T-helper 1 cell treated with Interleukin-12 subunit alpha and Interleukin-12 subunit beta and Interleukin-4 antibody, amounts not matched to agents 30 ng/mL and 1 ng/mL, for 36 hours (primary cell): Measurements from ENCODE around the gene CLECL1. TPM values are rescaled to one million over a fixed set of nuclear protein-coding genes. Genes with fewer than 3 reads are reported as not detected.
"Not testable (repeated sequence)": the region's sequence is repeated elsewhere in the genome, so short reads cannot be mapped to it uniquely, and the experiment has no call there.

Experiments
- intact Hi-C: fragments of 100-400 bp; cut with micrococcal nuclease; formaldehyde crosslinking; loops from one replicate; pipeline ENCODE4 v1.15.1; 2024
- total RNA-seq: library from RNA; stranded (reverse); gene quantifications from 2 replicates; pipeline ENCODE4 v1.2.3, GENCODE V29; 2022

The CLECL1 gene
- total RNA-seq, 1 donor from 2014 or later: 7.9 TPM

DNA sequence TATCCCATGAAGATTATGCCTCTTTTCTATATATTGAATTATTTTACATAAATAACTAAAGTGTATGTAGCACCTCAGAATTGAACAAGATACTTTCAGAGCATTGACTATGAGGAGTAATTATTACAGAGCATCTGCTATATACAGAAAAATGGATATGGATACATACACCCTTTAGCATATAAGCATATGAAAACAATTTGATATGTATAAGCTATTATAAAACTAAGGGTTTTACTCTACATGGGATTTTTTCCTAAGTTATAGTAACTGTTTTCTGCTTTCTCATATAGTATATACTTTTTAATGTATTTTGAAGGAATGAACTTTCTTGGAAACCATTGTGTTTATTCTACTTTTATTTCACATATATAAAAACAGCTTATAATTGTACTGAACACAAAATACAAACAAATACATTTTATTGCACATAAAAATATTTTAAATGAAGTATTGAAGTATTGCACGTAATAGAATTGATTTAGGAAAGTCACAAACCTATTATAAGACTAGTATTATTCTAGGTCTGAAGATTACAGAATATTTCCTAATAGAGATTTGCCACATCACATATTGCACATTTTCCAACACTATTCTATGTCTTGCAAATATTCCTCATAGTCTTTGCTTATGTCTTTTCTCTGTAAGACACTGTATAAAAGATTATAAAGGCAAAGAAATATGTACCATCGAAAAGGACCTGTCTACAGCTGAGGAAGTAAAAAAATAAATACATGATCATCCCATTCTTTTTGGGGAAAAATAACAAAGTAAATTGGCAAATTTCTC lies 19.4 kb upstream of the CLECL1 start:
- intact Hi-C loops: no loop called here

DNA sequence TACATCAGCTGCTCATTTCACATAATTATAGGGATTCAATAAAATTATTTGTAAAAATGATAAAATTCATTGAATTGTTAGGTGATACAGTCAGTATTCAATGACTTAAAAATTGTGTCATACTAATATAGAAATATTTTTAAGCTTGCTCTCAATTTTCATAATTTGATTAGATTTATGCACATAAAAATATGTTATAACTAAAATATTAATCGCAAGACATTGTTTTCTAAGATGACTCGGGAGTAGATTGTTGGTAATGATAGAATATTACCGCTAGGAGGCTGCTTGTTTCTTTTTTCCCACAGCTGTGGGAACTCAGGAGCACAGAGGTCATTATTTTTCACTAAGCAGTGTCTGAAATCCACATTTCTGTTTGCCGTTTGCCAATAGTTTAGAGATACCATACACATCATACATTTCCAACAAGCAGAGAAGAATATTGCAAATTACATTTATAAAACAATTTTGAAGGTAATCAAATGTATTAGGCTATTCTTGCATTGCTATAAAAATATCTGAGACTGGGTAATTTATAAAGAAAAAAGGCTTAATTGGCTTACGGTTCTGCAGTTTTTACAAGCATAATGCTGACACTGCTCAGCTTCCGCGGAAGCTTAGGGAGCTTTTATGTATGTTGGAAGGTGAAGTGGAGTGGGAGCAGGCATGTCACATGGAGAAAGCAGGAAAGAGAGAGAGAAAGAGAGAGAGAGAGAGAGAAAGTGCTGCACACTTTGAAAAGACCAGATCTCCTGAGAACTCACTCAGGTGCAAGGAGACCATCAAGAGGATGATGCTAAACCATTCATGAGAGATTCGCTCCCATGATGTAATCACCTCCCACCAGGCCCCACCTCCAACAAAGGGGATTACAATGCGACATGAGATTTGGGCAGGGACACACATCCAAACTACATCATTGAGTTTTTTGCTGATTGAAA lies 18.6 kb upstream of the CLECL1 start:
- intact Hi-C loops: loop anchor here (2.0 kb wide), 2 partner anchors 117 to 811 kb away; partner anchors contain the start of gene CLEC2B

DNA sequence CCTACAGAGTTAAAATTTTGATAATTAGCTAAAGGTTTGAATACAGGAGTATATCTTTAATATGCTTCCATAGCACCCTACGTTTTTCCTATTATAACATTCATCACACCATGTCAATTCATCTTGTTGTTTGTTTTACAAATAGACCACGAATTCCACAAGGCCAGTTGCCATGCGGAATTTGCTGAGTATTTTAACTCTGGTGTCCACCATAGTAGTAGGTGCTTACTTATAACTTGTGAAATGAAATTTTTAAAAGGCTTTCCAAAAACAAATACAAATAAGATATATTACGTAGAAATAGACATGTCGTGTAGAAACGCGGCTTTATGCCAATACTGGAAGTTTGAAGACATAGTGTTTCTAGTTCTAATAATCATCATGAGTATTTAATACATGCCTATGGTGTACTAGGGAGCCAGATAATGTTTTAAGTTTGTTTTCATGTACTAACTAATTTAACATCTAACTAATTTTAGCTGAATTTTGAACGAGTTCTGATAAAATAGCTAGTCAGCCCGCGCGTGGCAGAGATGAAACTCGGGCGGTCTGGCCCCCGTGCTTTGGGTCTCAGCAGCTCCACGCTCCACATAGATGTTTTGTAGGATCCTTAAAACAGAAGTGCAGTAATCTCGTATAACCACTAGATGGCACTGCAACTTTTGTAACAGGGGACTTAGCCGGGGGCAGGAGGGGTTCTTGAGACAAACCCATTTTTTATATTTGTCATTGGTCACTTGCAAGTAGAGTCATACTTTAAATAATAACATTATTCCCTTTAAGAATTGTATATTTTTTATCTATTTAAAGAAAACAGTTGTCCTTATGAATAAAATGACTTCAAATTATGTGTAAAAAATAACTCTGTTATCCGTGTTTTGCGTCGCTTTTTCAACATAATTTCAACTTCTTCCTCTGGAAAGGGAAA lies 17.6 kb upstream of the CLECL1 start:
- intact Hi-C loops: loop anchor here (1.0 to 2.0 kb wide), 6 partner anchors 8 to 812 kb away; partner anchors contain the start of gene CLEC2B

DNA sequence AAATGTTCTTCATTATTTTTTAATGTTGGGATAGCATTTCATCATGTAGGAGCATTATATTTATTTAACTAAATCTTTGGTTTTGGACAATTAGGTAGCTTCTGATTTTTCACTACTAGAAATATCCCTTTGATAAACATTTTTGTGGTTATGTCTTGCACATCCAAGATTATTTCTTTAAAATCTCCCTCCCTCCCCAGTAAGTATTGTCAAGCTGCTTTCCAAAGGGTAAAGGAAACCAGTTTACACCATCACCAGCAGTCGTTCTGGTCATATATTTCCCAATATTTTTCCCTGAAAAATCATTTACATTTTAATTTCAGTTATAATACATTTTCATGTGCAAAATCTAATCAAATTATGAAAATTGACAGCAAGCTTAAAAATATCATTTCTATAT lies 16.7 kb upstream of the CLECL1 start:
- intact Hi-C loops: loop anchor here (1.0 to 10.0 kb wide), 9 partner anchors 7 to 813 kb away; partner anchors contain the start of genes CLEC2B and CLEC9A

DNA sequence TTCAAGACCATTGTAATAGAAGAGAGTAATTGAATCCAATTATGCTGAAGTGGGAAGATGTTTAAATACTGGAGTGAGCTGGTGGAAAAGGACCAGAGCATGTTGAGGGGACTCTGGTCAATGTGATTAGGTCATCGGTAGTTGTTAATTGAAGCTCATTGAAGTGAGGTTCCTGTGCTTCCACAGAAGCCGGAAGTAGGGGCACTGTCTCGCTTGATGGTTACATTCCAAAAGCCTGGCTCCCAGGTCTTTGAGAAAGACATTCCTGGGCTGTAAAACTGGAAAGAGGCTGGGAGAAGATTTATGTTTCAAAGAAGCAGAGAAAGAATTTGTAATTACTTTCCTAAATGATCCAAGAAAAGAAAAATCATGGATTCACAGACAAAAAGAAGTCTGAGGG lies 12.3 kb upstream of the CLECL1 start:
- intact Hi-C loops: loop anchor here (5.0 to 10.0 kb wide), 2 partner anchors 287 to 620 kb away; partner anchors contain the start of gene CLEC9A

DNA sequence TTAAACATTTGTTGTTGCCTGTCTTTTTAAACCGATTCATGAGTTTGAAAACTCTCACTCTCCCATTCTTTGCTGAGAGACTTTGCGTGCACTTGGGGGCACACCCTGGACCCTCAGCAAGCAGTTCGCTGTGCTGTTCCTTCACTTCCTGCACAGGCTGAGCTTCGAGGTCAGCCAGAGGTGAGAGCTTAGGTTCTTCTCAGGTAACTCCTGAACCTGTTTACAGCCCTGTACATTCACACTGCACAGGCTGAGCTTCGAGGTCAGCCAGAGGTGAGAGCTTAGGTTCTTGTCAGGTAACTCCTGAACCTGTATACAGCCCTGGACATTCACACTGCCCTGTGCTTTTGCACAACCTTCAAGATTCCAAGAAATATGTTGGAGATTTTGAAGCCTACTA lies 9.8 kb upstream of the CLECL1 start:
- intact Hi-C loops: loop anchor here (1.0 to 10.0 kb wide), 10 partner anchors 8 to 930 kb away; partner anchors contain the start of genes CLEC2B, CLEC2D, MAGOHB and STYK1

DNA sequence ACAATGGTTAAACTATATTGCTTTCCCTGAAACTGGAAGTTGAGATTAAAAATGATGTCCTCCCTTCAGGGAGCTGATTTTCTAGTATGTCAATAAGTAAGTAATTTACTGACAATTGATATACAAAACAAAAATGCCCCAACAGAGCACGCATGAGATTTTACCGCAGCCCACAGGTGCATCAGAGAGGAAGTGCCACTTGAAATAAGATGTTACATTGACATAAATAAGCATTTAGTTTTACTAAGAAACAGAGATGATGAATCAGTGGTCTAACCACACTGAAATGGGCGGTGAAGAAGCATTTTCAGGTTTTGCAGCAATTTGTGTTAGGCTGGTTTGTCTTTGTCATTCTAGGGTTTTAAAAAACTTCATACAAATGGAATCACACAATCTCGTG lies 8.8 kb upstream of the CLECL1 start:
- intact Hi-C loops: loop anchor here (1.0 to 10.0 kb wide), 11 partner anchors 8 to 931 kb away; partner anchors contain the start of genes CLEC2D, CLECL1, MAGOHB and STYK1

DNA sequence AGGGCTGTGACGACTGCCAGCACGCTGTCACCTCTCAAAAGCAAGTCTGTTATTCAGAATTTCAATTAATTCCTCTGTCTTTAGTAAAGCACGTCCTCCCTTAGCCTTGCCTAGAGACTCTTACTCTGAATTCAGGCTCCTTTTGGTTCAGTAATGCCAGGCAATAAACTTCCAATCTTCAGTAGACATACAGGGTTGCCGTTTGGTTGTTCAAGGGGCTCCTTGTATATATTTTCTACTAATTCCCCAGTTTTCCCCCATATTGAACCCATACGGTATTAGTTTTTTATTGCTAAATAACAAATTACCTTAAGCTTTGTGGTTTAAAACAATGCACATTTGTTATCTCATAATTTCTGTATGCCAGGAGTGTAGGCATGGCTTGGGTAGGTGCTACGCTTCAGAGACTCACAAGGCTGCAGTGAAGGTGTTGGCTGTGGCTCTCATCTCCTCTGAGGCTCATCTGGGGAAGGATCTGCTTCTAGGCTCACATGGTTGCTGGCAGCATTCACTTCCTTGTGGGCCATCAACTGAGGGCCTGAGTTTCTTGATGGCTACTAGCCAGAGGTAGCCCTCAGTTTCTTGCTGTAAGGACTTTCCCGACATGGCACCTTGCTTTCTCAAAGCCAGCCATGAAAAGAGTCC lies 7.3 kb upstream of the CLECL1 start:
- intact Hi-C loops: loop anchor here (5.0 to 10.0 kb wide), 4 partner anchors 228 to 932 kb away; partner anchors contain the start of genes MAGOHB and STYK1

DNA sequence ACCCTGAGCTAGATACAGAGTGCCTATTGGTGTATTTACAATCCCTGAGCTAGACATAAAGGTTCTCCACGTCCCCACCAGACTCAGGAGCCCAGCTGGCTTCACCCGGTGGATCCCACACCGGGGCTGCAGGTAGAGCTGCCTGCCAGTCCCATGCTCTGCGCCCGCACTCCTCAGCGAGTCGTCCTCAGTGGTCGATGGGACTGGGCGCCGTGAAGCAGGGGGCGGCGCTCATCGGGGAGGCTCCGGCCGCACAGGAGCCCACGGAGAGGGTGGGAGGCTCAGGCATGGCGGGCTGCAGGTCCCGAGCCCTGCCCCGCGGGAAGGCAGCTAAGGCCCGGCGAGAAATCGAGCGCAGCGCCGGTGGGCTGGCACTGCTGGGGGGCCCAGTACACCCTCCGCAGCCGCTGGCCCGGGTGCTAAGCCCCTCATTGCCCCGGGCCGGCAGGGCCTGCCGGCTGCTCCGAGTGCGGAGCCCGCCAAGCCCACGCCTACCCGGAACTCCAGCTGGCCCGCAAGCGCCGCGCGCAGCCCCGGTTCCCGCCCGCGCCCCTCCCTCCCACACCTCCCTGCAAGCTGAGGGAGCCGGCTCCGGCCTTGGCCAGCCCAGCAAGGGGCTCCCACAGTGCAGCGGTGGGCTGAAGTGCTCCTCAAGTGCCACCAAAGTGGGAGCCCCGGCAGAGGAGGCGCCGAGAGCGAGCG lies 6.7 kb upstream of the CLECL1 start:
- intact Hi-C loops: loop anchor here (5.0 to 10.0 kb wide), 4 partner anchors 227 to 933 kb away; partner anchors contain the start of genes MAGOHB and STYK1

DNA sequence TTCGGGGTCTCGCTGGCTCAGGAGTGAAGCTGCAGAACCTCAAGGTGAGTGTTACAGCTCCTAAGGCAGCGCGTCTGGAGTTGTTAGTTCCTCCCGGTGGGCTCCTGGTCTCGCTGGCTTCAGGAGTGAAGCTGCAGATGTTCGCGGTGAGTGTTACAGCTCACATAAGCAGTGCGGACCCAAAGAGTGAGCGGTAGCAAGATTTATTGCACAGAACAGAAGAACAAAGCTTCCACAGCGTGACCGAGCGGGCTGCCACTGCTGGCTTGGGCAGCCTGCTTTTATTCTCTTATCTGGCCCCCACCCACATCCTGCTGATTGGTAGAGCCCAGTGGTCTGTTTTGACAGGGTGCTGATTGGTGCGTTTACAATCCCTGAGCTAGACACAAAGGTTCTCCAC lies 6.0 kb upstream of the CLECL1 start:
- intact Hi-C loops: not testable (repeated sequence)

DNA sequence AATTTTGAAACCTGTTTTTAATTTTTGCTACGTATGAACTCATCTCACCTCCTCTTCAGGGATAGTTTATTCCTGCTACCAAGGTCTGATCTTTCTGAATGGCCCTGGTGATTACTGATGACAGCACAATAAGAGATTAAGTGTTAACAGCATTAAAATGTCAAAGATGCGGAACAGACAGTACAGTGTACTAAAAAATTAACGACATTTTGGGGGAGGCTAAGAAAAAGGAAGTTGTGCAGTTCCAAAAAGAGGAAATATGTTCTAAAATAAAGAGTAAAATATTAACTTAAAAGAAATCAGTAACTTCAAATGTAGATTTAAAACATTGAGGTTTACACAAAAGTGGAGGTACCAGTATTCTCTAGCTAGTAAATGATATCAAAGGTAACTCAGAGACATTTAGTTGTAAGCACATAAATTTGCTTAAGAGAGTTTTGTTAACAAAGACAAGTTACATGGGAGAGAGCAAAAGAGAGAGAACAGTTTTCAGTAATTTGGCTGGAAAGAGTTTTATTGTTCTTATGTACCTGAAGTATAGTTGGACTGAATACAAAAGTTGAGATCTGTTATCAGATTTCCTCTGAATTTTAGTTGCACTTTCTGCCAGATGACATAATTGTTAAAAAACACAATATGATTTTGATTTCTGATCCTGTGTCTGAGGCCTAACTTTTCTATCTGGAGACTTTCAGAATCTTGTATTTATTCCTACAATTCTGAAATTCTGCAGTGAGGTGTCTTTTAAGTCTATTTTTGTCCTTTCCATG lies 4.2 kb upstream of the CLECL1 start:
- intact Hi-C loops: no loop called here

DNA sequence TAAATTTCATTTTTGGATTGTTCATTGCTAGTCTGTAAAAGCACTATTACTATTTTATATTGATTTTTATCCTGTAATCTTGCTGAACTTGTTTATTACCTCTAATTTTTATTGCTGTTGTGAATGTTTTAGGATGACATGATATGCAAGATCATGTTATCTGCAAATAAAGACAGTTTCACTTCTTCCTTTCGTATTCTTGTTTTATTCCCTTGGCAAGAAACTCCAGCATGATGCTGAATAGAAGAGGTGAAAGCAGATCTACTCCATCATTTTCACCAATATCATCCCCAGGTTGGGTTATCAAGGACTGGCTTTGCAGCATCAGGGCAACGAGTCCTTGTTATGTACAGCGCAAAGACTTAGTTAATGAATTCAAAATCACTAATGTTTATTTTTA lies 2.7 kb upstream of the CLECL1 start:
- intact Hi-C loops: no loop called here

DNA sequence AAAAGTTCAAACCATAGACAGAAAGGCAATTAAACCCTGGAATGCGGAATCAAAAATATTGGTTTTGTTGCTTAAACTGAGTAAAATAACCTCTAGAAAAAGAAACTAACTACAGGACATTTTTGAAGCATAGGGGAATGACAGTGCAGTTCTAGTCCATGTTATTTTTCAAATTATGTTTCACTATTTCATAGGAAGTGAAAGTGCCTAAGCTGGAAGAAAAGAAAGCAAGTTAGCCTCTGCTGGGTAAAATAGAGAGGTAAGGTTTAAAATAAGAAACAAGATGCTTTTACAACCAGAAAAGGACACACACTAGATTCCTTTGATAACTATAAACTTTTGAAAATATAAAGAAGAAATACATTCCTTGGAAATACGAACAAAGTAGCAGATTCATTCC lies 1.1 kb downstream of the CLECL1 start:
- intact Hi-C loops: loop anchor here (2.0 kb wide), 1 partner anchor 367 kb away; no protein-coding TSS in a partner anchor

DNA sequence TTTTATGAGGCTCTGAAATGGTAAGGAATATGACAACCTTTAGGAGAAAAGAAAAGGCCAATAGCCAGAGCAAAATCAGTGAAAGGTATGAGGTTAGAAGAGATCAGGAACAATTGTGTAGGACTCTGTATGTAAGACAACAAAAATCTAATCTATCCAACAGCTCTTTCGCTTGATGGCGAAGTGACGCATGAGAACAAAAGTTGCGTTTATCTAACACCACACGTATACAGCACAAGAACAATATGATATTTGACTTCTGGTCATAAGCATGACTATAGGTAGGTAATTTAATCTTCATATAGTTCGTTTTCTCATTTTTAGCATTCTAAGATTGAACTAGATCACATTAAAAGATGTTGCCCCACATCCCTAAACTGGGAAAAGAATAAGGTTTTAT lies 1.5 kb downstream of the CLECL1 start:
- intact Hi-C loops: no loop called here

DNA sequence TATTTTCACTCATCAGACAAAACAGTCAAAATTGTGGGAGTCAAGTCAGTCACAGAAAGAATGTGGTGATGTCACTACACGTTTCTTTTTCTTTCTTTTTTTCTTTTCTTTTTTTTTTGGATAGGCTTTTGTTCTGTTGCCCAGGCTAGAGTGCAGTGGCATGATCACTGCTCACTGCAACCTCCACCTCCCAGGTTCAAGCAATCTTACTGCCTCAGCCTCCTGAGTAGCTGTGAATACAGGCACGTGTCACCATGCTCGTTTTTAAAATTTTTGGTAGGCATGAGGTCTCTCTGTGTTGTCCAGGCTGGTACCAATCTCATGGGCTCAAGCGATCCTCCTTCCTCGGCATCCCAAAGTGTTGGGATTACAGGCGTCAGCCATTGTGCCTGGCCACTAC lies 2.3 kb downstream of the CLECL1 start:
- intact Hi-C loops: no loop called here

DNA sequence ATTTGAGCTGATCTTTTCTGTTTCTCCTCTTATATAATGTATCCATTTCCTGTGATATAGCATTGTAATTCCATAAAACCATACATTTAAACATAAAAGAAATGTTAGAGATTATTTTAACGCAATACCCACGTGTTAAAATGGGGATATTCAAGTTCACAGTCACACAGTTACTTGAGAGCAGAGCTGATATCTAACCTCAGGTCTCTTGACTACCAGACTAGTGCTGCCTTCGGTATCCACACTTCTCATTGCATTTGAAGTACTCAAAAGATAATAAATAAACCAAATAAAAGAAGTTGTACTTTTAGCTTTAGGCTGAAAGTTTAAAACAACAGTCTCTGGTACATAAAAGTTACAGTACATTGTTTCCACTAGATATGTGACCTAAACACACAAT lies 2.9 kb downstream of the CLECL1 start:
- intact Hi-C loops: no loop called here

DNA sequence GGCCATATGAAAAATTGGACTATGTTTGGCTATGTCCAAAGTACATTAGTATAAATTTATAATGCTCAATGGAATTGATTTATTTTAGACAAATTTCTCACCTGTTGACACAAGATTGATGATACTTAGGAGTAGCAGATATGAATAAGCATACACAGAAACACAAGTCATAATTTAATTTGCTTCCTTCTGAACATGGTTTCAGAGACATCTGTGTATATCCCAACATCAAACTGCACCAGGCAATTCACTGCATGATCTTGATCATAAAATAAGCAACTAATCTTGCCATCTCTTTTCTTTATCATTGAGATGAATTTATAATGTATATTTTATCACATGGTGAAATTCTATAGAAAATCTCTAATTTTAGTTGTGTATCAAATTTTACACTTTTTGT lies 3.8 kb downstream of the CLECL1 start:
- intact Hi-C loops: no loop called here

DNA sequence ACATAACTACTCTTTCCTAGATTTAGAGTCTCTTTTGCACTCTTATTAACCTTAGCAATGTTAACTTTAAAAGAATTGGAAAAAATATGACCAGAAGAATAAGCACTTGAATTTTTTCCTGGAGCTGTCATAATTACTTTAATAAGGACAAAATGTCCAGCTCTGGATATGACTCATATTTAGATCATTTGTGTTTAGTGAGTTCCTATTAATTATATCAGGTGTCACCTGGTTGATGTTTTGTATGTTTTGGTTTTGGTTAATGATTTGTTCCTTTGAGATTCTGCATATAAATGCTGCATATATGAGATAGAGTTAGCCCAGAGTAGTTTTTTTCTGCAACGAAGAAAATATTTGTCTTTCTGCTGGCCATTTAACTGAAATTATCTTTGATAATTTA lies 5.1 kb downstream of the CLECL1 start:
- intact Hi-C loops: no loop called here
